H1 (cell line): ENCODE measurements around the gene TNFAIP8L3. TPM values are rescaled to one million over a fixed set of nuclear protein-coding genes. Genes with fewer than 3 reads are reported as not detected.

Experiments
- CHD1 ChIP-seq: IDR thresholded peaks from 2 replicates; pipeline ENCODE4 v1.6.1; 2012; ENCODE audit warnings: low read depth, low read length, improper control_type of control experiment
- SIN3A ChIP-seq, 2 experiments: IDR thresholded peaks in 1 of 2; conservative IDR thresholded peaks in 1 of 2; 2 replicates each; pipeline ENCODE4 v1.6.1; 2011 to 2012; ENCODE audit warnings: low read length in 2 of 2, improper control_type of control experiment in 1 of 2, low read depth in 1 of 2, mild to moderate bottlenecking in 1 of 2
- polyA plus RNA-seq, 7 experiments: library from polyadenylated mRNA; depleted of rRNA in 3 of 7; stranded (reverse) in 5 of 7; unstranded in 2 of 7; fragments of >200 nt in 5 of 7; fragments of 200-250 nt in 2 of 7; gene quantifications; 1 replicate in 5 of 7; 2 replicates in 1 of 7; 4 replicates in 1 of 7; pipeline versions ENCODE4 v1.2.1 to v1.2.3, GENCODE V29; 2011 to 2013; ENCODE audit warnings: missing spikeins in 2 of 7, mixed read lengths in 2 of 7
- total RNA-seq: library from RNA; stranded (reverse); fragmentation: NEBNext Ultra II Directional; extraction: Animal tissue kit (Norgen Biotek cat#: 25700); gene quantifications from 2 replicates; pipeline ENCODE4 v1.2.1, GENCODE V29; 2021

The TNFAIP8L3 gene
- total and polyA plus RNA-seq, 2 of the 8 experiments (the other 6 are each of a cell fraction or from before 2014, with no cell fraction given): 0.23 to 0.67 TPM

DNA sequence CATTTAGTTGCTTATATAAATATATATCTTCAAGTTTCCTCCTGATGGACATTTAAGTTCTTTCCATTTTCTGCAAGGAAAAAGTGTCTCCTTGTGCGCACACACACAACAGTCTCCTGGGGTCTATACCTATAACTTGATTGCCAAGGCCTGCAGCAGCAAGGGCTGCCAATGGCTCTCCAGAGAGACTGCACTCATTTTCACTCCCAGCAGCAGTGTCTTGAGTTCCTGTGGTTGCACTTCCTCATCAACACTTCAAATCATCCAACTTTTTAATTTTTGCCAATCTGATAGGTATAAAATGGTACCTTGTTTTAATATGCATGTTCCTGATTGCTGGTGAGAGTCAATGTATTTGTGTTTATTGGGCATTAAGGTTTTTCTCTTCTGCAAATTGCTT, 23.1 kb downstream of the TNFAIP8L3 start (continued):
- no peak for TF ChIP-seq SIN3A (conservative IDR thresholded peaks at IDR 0.05 in 1 of 2, IDR thresholded peaks at IDR 0.05 in 1 of 2; ENCODE audit: low read depth in 1 of 2, low read length in 2 of 2)
- no peak for TF ChIP-seq CHD1
- TF ChIP-seq, all 59 proteins: peak for 0
